DND-41 (cell line): ENCODE measurements around the gene RASGRF2.
"Not testable (repeated sequence)": the region's sequence is repeated elsewhere in the genome, so short reads cannot be mapped to it uniquely, and the experiment has no call there.

Experiments
- ATAC-seq: fragments of 200-7000 bp; cut with Tn5 transposase; 3 replicates; pipeline ENCODE4 v1.9.1; 2021; ENCODE audit warnings: low read depth; ENCODE audit not compliant: insufficient read depth
- DNase-seq: peaks from one replicate; pipeline ENCODE4 v3.0.0-alpha.2; 2020
- H2AFZ ChIP-seq: 2 replicates; pipeline ENCODE4 v1.6.0; 2012; ENCODE audit warnings: low read depth, low read length
- H3K27ac ChIP-seq: 2 replicates; pipeline ENCODE4 v1.5.1; 2012; ENCODE audit warnings: low read length, inconsistent platforms
- H3K27me3 ChIP-seq: fragments of 200-600 bp; sonication (generic); 2 replicates; pipeline ENCODE4 v1.6.0; 2012; ENCODE audit warnings: low read length, mild to moderate bottlenecking, inconsistent platforms; ENCODE audit not compliant: insufficient read depth, poor library complexity
- H3K36me3 ChIP-seq: 2 replicates; pipeline ENCODE4 v1.5.1; 2012; ENCODE audit warnings: low read length, inconsistent platforms; ENCODE audit not compliant: insufficient read depth
- H3K4me1 ChIP-seq: 2 replicates; pipeline ENCODE4 v1.5.1; 2012; ENCODE audit warnings: mild to moderate bottlenecking, low read length; ENCODE audit not compliant: insufficient read depth
- H3K4me2 ChIP-seq: 2 replicates; pipeline ENCODE4 v1.6.0; 2012; ENCODE audit warnings: mild to moderate bottlenecking, moderate library complexity, low read length, inconsistent platforms; ENCODE audit not compliant: insufficient read depth
- H3K4me3 ChIP-seq, 2 experiments: fragments of 200-600 bp in 1 of 2; shearing (Covaris generic) in 1 of 2; 2 replicates each; pipeline ENCODE4 v1.5.1; 2012 to 2016; ENCODE audit warnings: inconsistent platforms in 2 of 2, low read length in 2 of 2, mild to moderate bottlenecking in 2 of 2, low read depth in 1 of 2, moderate library complexity in 1 of 2
- H3K79me2 ChIP-seq: 2 replicates; pipeline ENCODE4 v1.6.0; 2012; ENCODE audit warnings: low read length, inconsistent platforms; ENCODE audit not compliant: insufficient read depth
- H3K9ac ChIP-seq: 2 replicates; pipeline ENCODE4 v1.6.0; 2012; ENCODE audit warnings: low read depth, mild to moderate bottlenecking, inconsistent platforms, low read length, moderate library complexity
- H3K9me3 ChIP-seq: 2 replicates; pipeline ENCODE4 v1.5.1; 2012; ENCODE audit warnings: low read length, moderate library complexity, mild to moderate bottlenecking, inconsistent platforms; ENCODE audit not compliant: insufficient read depth, severe bottlenecking
- H4K20me1 ChIP-seq: 2 replicates; pipeline ENCODE4 v1.6.0; 2012; ENCODE audit warnings: low read length; ENCODE audit not compliant: insufficient read depth
- CTCF ChIP-seq: IDR thresholded peaks from 2 replicates; pipeline ENCODE4 v1.5.1; 2012; ENCODE audit warnings: borderline replicate concordance, low read length, moderate library complexity, mild to moderate bottlenecking; ENCODE audit not compliant: poor library complexity, severe bottlenecking; ENCODE audit errors: extremely low read depth
- EZH2 ChIP-seq: IDR thresholded peaks from 3 replicates; pipeline ENCODE4 v1.6.1; 2012; ENCODE audit warnings: borderline replicate concordance, low read depth, mild to moderate bottlenecking, moderate library complexity, low read length, inconsistent platforms; ENCODE audit not compliant: severe bottlenecking

Gene RASGRF2

GRCh38 chr5:81029736-81030135, 69.6 kb downstream of the RASGRF2 start:
- not testable (repeated sequence) for H3K9me3 ChIP-seq, H3K27ac ChIP-seq, H3K4me3 ChIP-seq, ATAC-seq, H3K36me3 ChIP-seq, H3K27me3 ChIP-seq, H2AFZ ChIP-seq, H3K4me2 ChIP-seq, H4K20me1 ChIP-seq, H3K79me2 ChIP-seq, DNase-seq, H3K4me1 ChIP-seq, H3K9ac ChIP-seq

GRCh38 chr5:81030236-81031034, 70.3 kb downstream of the RASGRF2 start:
- H3K36me3 ChIP-seq, ATAC-seq: not testable (repeated sequence)

GRCh38 chr5:81035522-81035921, 75.4 kb downstream of the RASGRF2 start:
- Histone ChIP-seq H2AFZ (no peak overlapping the region), H3K9me3 (peaks cover 4% of the 10 kb centered on the region), H4K20me1 (no peaks in the 10 kb centered on the region), H3K27ac (no peak overlapping the region), H3K4me1 (no peaks in the 10 kb centered on the region), H3K4me2 (no peak overlapping the region), H3K4me3 (no peak overlapping the region), H3K27me3 (no peaks in the 10 kb centered on the region), H3K36me3 (no peaks in the 10 kb centered on the region), H3K9ac (no peak overlapping the region), H3K79me2 (no peaks in the 10 kb centered on the region)
- TF ChIP-seq EZH2 (no peak), CTCF (no peak)
- DNase-seq = no peak
- ATAC-seq = no peak

More at GRCh38 chr5:81030236-81031034, 70.3 kb downstream of the RASGRF2 start:
- H3K79me2 ChIP-seq, H3K4me2 ChIP-seq, H3K4me3 ChIP-seq, H2AFZ ChIP-seq, H3K9ac ChIP-seq, H4K20me1 ChIP-seq, H3K9me3 ChIP-seq, H3K27me3 ChIP-seq, H3K4me1 ChIP-seq, DNase-seq, H3K27ac ChIP-seq: not testable (repeated sequence)

- no peaks in the 10 kb centered on the region for H3K4me1 ChIP-seq
- H3K9ac ChIP-seq = no peak overlapping the region
- DNase-seq (no peak), ATAC-seq (no peak)
- no peak for TF ChIP-seq CTCF
- no peak for TF ChIP-seq EZH2
- H3K4me2 ChIP-seq = no peak overlapping the region
- no peaks in the 10 kb centered on the region for H4K20me1 ChIP-seq
- H3K36me3 ChIP-seq = no peaks in the 10 kb centered on the region
- H3K9me3 ChIP-seq = peaks cover 4% of the 10 kb centered on the region
- H3K4me3 ChIP-seq = no peak overlapping the region
- no peaks in the 10 kb centered on the region for H3K79me2 ChIP-seq
- no peak overlapping the region for H3K27ac ChIP-seq
- no peaks in the 10 kb centered on the region for H3K27me3 ChIP-seq
- no peak overlapping the region for H2AFZ ChIP-seq
Measured at GRCh38 chr5:81038495-81038894, 78.3 kb downstream of the RASGRF2 start.
